RPMI7951 (cell line): ENCODE data around the gene CREBL2. TPM values are rescaled to one million over a fixed set of nuclear protein-coding genes. Genes with fewer than 3 reads are reported as not detected.
"Not testable (repeated sequence)": the region's sequence is repeated elsewhere in the genome, so short reads cannot be mapped to it uniquely, and the experiment has no call there.

ENCODE experiments used
- DNase-seq: peaks from one replicate; pipeline ENCODE4 v3.0.0-alpha.2; 2012; ENCODE audit warnings: low read depth
- total RNA-seq: library from RNA; depleted of rRNA; stranded (reverse); fragments of >200 nt; shearing (Covaris generic); gene quantifications from 2 replicates; pipeline ENCODE4 v1.2.3, GENCODE V29; 2014; rRNA removed

The CREBL2 gene, protein sequence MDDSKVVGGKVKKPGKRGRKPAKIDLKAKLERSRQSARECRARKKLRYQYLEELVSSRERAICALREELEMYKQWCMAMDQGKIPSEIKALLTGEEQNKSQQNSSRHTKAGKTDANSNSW
- 25.4 and 26.2 TPM in 2 replicates for total RNA-seq

- peak; percentile 95 for DNase-seq
Observed at GRCh38 chr12:12611512-12612306, at the start of gene CREBL2. CREBL2 (plus strand) TSS chr12:12611876; CDS start chr12:12612173, 297 bp downstream.

- DNase-seq: peak; percentile 19
Observed at GRCh38 chr12:12562016-12562483, 49.6 kb upstream of the CREBL2 start.

DNA sequence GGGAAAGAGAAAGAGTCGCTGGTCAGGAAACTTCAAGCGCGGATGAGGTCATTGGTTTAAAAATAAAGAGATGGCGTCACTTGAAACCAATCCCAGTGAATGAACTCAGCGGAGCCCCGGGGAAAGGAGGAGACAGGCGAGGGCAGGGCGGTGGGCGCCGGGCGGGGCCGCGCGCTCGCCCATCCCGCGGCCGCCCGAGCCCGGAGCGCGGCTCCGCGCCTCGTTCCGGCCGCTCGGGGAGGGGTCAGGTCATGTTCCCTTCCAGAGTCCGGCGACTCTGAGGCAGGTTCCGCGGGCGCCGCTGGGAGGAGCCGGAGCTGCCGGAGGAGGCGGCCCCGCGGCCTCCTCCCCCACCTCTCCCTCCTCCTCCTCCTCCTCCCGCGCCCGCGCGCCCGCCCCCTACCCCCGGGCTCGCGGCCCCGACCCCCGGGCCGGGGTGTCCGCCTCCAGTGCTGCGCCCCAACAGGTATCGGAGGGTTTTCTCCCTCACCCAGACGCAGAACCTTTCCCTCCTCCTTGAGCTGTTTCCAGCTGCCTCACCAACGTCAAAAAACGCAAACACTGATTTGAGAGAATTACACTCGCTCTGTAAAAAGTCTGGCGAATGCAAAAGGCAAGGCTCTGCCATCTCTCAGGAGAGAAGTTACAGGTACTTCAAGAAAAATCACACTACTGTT lies 49.0 kb upstream of the CREBL2 start, which contains the start of gene DUSP16:
DUSP16 (minus strand) TSS at position 279 of the 677 bp plus-strand sequence. CDS start 41,765 bp downstream, outside the sequence.
- DNase-seq: peak; percentile 93

DNA sequence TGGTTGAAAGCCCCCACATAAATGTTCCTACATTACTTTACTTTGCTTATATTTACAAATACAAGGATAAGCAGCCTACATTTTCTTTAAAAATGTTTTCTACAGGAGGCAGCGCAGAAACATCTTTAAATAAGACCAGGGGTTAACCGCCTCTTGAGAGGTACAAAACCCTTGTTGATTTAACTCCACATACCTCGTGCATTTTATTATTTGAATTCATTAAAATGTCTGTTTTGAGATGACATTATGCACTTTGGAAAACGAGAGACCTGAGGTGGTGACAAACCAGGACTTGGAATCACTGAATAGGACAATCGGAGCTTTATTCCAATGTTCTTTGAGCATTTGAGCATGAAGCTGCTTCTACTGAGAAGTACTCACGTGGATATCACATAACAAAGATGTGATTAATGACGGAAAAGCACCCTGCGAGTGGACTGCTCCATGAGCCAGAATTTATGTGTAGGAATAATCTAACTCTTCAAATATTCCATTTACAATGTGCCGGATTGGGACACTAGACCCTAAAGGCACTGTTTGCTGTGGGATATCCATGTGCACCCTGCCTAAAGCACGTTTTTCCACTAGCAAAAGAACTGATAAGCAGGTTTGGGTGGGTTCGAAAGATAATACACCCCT lies 48.3 kb upstream of the CREBL2 start:
- peak; percentile 28 for DNase-seq

DNA sequence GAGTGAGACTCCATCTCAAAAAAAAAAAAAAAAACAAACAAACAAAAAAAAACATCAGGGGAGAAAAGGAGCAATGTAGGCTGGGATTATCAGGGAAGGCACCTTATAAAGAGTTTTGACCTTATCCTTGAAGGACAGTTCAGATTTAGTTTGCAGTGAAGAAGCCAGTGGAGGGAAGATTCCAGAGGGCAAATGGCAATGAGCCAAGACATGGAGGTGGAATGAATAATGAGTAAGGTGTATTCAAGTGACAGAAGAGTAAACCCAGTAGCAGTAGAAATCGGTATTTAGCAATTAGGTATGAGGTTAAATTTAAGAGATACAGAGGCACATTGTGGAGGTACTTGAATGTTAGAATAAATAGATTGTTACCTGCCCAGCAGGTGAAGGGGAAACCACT lies 46.8 kb upstream of the CREBL2 start:
- DNase-seq: no peak

DNA sequence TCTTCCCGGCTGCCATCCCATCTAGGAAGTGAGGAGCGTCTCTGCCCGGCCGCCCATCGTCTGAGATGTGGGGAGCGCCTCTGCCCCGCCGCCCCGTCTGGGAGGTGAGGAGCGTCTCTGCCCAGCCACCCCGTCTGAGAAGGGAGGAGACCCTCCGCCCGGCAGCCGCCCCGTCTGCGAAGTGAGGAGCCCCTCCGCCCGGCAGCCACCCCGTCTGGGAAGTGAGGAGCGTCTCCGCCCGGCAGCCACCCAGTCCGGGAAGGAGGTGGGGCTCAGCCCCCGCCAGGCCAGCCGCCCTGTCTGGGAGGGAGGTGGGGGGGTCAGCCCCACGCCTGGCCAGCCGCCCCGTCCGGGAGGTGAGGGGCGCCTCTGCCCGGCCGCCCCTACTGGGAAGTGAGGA lies 45.7 kb upstream of the CREBL2 start:
- DNase-seq: not testable (repeated sequence)

DNA sequence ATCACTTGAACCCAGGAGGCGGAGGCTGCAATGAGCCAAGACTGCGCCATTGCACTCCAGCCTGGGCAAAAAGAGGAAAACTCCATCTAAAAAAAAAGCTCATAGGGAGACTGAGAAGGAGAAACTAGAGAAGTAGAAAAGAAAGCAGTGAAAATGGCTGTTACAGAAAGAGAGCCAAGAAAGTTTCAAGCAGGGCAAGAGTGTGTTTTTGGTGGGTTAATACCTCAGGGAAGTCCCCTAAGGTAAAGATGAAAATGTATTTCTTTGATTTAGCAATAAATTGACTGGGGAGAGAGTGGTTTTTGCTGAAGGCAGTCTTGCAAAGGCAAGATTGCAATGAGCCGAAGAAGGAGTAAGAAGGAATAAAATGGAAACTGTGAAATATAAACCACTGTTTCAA lies 39.0 kb upstream of the CREBL2 start:
- no peak for DNase-seq

DNA sequence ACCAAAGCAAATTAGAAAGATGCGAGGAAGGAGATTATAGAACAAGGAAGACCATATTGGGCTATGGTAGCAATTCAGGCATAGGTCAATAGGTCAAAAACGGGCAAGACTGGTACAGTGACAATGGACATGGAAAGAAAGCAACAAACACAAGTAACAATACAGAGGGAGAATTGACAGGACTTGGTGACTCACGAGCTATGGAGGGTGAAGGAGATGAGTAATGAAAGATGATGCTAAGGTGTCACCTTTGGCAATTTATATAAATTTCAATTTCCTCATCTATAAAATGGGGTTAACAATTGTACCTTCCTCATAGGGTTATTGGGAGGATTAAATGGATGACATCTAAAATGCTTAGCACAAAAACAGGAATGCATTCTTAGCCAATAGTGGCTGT lies 33.9 kb upstream of the CREBL2 start:
- no peak for DNase-seq

GRCh38 chr12:12580716-12581115 lies 31.0 kb upstream of the CREBL2 start:
- not testable (repeated sequence) for DNase-seq

DNA sequence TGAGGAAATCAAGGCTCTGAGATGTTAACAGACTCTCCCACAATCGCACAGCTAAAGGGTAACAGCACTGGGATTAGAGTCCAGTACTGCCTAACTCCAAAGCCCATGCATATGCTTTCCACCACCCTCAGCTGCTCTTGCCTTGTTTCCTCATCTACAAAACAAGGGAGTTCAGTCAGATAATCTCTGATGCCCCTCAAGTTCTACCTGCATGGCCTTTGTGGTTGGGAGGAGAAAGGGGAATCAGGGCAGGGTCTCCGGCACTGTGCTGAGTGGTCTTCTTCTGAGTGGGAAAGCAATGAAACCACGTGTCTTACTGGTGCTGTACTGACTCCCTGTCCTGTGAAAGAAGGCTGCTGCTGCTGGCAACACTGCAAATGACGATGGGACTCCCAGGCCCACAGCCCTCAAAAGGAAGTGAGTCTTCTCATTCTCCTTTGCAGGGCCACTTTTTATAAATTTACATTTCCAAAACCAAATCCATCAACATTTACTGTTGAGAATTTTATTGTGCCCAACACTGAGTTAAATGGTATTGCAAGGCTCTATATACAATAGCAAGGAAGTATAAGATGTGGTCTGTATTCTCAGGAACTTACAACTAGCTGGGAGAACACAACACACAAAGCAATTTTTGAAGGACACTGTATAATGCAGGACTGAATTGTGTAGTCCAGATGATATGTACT lies 29.3 kb upstream of the CREBL2 start:
- DNase-seq: no peak

GRCh38 chr12:12582895-12583303 lies 28.8 kb upstream of the CREBL2 start:
- peak; percentile 26 for DNase-seq

DNA sequence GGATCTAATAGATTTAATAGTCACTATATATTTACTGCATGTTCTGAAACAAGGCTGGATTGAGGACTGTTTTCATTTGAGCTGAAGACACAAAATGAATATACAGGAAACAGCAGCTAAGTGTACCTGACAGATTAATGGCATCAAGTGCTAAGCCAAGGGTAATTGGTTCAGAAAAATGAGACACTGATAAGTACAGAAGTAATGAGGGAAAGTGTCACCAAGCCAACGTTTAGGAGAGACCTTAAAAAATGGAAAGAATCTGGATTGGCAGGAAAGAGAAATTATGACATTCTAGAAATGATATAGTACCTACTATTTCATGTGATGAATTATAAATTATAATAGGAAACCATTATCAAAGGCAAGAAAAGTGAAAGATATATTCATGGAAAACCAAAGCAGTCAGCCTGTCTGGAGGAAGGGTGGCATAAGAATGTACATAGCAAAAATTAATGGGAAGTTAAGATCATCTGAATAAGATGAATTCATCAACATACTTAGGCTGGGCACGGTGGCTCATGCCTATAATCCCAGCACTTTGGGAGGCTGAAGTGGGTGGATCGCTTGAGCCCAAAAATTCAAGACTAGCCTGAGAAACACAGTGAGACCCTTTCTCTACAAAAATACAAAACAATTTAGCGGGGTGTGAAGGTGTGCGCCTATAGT lies 28.0 kb upstream of the CREBL2 start:
- DNase-seq: no peak

- peak; percentile 40 for DNase-seq
Observed at GRCh38 chr12:12585115-12585863, 26.4 kb upstream of the CREBL2 start.

GRCh38 chr12:12586879-12587675 lies 24.6 kb upstream of the CREBL2 start:
- no peak for DNase-seq

- DNase-seq: no peak
Observed at GRCh38 chr12:12587878-12588277, 23.8 kb upstream of the CREBL2 start.

GRCh38 chr12:12588436-12588835 lies 23.2 kb upstream of the CREBL2 start:
- not testable (repeated sequence) for DNase-seq

- DNase-seq: no peak
Observed at GRCh38 chr12:12590961-12591360, 20.7 kb upstream of the CREBL2 start.

DNA sequence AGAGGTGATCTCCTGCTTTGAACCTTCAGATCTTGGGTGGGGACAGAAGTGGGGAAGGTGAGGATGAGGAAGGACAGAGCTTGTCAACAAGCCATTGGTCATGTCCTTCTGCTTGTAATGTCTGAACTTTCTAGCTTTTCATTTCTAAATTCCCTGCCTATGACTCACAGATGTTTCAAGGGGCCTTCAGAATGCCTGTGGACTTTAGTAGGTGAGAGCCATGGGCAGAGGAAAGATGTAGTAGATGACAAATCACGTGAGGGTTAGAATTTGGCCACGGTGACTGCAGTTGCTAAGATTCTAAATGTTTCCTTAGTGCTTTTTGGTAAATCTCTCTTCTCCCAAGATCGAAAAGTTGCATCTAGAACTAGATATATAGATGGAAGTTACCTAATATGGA lies 18.7 kb upstream of the CREBL2 start:
- DNase-seq: peak; percentile 54

GRCh38 chr12:12595929-12596328 lies 15.7 kb upstream of the CREBL2 start:
- DNase-seq: not testable (repeated sequence)
